ENCODE data around the gene CRACR2B.

The CRACR2B gene

GRCh38 chr11:827146-827896 is 398 bp upstream of the CRACR2B start:
- DNase-seq: no peak

DNA sequence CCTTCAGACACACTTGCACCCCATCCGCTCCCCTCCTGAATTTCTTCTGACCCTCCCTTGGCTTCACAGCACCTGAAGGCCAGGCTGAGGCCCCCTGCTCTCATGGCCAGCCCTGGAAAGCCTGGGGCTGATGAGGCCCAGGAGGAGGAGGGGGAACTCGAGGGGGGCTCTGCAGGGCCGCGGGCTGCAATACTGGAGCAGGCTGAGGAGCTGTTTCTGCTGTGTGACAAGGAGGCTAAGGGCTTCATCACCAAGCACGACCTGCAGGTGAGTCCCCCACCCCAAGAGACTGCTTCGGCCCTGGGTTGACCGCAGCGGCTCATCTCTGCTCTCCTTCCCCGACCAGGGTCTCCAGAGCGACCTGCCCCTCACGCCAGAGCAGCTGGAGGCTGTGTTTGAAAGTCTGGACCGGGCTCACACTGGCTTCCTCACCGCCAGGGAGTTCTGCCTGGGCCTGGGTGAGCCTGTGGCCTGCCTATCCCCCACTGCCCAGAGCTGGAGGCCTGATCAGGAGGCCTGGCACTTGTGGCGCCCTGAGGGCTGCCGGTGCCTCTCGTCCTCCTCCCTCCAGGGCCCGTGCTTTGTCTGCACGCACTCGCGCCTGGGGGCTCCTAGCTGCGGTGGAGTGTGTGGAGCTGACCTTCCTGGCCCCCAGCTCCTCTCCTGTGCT is 922 bp downstream of the CRACR2B start:
- no peak for DNase-seq

- DNase-seq: no peak
Measured at GRCh38 chr11:829176-829846, 1.6 kb downstream of the CRACR2B start.

DNA sequence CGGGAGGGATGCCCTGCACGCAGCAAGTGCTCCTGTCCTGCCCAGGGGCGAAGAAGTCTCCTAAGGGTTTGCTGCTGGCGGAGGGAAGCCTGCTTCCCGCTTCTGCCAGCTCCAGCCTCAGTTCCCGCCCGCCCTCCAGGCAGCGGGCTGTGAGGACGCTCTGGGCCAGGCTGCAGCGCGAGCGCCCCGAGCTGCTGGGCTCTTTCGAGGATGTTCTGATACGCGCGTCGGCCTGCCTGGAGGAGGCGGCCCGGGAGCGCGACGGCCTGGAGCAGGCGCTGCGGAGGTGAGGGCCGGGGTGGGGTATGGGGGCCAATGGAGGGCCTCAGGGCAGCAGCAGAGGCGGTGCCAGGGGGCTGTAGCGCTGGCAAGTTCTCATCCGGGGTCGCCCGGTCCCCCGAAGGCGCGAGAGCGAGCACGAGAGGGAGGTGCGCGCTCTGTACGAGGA is 2.2 kb downstream of the CRACR2B start:
- no peak for DNase-seq

DNA sequence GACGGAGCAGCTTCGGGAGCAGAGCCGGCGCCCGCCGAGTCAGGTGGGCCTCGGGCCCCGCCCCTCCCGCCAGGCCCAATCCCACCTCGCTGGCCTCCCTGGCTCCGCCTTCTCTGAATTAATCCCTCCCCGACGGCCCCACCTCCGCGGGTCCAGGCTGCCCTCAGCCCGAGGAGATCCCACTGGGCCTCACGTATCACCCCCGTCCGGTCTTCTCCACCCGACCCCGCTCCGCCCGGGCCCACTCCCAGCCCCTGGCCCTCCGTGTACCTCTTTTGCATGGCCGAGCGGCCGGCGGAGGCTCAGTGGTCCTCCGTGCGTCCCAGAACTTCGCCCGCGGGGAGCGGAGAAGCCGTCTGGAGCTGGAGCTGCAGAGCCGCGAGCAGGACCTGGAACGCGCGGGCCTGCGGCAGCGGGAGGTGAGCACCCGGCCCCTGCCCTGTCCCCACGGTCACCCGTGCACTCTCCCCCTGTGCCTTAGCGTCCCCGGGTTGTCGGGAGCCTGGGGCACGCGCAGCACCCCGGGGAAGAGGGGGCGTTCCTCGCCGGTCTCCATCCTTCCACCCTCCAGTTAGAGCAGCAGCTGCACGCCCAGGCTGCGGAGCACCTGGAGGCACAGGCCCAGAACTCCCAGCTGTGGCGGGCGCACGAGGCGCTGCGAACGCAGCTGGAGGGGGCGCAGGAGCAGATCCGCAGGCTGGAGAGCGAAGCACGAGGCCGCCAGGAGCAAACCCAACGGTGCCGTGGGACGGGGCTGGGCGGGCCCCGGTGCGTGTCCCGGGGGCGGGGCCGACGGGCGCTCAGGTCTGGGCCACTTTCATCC is 2.8 kb downstream of the CRACR2B start:
- DNase-seq: peak; percentile 67

DNA sequence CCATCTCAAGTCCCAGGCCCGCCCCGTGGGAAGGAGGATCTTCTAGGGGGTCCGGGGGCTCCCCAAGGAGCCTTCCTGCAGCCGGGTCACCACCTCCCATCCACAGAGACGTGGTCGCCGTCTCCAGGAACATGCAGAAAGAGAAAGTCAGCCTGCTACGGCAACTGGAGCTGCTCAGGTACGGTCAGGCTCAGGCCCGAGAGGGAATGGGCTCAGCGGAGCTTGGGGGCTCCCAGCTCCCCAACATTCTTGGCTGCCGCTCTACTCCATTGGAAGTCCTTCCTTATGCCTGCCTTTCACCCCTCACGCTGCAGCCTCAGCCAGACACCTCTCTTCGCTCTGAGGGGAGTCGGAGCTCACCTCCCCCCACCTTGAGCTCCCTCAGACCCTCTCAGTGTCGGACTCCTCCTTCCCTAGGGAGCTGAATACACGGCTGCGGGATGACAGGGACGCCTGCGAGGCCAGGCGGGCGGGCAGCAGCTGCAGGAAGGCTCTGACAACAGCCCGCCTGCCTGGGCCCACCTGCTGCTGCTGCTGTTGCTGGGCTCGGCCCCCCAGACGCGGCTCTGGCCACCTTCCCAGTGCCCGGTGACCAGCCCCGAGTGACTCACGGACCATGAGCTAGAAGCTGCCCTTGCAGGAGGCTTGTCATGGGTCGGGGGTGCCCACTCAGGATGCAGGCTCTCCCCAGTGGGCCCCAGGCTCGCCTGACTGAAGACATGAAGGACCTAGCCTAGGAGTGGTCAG is 3.6 kb downstream of the CRACR2B start:
- no peak for DNase-seq

GRCh38 chr11:831961-832528 is 4.3 kb downstream of the CRACR2B start:
- no peak for DNase-seq

DNA sequence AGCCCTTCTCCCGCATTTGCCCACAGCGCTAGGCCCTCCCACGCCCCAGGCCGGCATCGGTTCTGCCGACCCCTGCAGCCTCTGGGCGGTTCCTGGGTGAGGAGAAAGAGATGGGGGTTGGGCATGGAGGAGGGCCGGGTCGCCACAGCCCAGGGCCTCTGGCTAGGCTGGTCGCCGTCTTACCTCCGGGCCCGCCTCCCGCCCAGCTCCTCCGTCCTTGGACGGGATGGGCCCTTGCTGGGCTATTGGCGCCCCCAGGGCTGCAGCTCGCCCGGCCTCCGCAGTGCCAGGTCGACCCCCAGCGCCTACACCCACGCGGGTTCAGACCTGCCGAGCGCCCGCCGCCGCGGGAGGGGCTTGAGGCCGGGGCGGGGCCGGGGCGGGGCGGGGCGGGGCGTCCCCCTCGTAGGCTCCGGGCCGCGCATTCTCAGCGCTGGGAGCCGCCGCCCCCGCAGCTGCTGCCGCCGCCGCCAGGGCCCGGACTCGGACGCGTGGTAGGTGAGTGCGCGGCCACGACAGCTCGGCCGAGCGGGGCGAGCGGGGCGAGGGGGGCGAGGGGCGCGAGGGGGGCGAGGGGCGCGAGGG is 4.9 kb downstream of the CRACR2B start, which contains the start of gene CD151:
TSS of gene CD151 (plus strand) at position 424 of the 585 bp plus-strand sequence. CDS start 3,118 bp downstream, outside the sequence.
- peak; percentile 74 for DNase-seq

GRCh38 chr11:833114-833791 is 5.5 kb downstream of the CRACR2B start:
- peak; percentile 36 for DNase-seq

- DNase-seq: no peak
Measured at GRCh38 chr11:833849-834311, 6.2 kb downstream of the CRACR2B start.

GRCh38 chr11:834371-835316 is 6.9 kb downstream of the CRACR2B start:
- DNase-seq: no peak

GRCh38 chr11:836274-836673 is 8.6 kb downstream of the CRACR2B start:
- no peak for DNase-seq

DNA sequence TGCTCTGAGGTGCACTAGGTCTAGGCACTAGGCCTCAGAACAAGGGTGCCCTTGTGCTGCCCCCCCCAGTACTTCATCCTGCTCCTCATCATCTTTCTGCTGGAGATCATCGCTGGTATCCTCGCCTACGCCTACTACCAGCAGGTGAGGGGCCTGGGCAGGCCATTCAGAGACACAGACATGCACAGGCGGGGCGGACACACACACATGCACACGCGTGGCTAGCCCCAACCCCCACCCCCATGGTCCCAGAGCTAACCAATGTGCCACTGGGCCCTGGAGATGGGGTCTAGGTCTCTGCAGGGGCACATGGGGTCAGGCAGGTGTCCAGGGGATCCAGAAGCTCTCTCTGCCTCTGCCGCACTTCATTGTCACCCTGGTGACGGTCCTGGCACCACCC is 9.0 kb downstream of the CRACR2B start:
- no peak for DNase-seq

- no peak for DNase-seq
Measured at GRCh38 chr11:837189-837989, 9.7 kb downstream of the CRACR2B start.

DNA sequence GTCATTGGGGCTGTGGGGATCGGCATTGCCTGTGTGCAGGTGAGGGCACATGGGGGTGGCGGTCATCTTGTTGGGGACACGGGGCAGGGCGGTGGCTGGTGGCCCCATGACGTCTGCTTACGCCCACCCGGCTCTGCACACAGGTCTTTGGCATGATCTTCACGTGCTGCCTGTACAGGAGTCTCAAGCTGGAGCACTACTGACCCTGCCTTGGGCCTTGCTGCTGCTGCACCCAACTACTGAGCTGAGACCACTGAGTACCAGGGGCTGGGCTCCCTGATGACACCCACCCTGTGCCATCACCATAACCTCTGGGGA is 10.2 kb downstream of the CRACR2B start:
- no peak for DNase-seq

- no peak for DNase-seq
Measured at GRCh38 chr11:838441-839279, 10.9 kb downstream of the CRACR2B start.

- DNase-seq: no peak
Measured at GRCh38 chr11:839280-839623, 11.5 kb downstream of the CRACR2B start.

Measured in CD4-positive, alpha-beta T cell treated with Interleukin-6 for 4 hours (primary cell).